ENCODE results near the gene CHGA.

Gene CHGA

DNA sequence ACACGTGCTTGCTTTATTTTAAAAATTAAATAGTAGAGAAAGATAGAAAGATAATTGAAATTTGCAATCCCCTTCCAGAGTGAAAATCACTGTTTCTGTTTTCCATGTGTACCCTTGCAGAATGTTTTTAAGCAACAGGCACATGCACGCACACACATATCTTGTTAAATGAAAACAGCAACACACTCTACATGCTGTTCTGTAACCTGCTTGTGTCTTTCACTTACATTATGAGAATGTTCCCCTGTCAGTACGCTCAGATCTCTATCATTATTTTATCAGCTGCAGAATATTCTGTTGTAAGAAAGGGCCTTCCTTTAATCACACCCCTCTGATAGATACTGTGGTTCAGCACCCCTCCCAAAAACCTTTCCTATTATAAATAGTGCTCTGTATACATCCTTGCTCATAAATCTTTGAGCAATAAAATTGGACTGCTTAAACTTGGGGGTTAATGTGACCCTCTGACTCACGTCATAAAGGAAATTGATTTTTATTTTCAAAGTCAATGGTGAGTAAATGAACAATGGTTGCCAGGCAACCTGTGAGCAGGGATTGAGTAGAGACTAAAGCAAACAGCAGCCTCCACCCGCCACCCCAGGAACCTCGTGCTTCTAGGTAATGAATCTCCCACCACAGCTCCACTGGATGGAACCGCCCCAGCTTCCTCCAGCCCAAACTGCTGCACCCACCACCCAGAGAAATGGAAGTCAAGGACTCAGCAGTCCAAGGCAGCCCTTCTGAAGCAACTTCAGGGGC lies 31.9 kb upstream of the CHGA start:
- Histone ChIP-seq H3K4me3 (ENCODE audit: low read depth, low read length) (no peak overlapping the region), H3K36me3 (replicated peaks) (no peaks in the 10 kb centered on the region), H3K27ac (no peak overlapping the region), H3K27me3 (replicated peaks) (peaks cover 2% of the 10 kb centered on the region)
- no peak for DNase-seq
- in situ Hi-C loops (cut with HindIII; ENCODE audit: low pct_ligation_motif_present, low sequenced_read_pairs): no loop called here
- TF ChIP-seq, protein P1, sequence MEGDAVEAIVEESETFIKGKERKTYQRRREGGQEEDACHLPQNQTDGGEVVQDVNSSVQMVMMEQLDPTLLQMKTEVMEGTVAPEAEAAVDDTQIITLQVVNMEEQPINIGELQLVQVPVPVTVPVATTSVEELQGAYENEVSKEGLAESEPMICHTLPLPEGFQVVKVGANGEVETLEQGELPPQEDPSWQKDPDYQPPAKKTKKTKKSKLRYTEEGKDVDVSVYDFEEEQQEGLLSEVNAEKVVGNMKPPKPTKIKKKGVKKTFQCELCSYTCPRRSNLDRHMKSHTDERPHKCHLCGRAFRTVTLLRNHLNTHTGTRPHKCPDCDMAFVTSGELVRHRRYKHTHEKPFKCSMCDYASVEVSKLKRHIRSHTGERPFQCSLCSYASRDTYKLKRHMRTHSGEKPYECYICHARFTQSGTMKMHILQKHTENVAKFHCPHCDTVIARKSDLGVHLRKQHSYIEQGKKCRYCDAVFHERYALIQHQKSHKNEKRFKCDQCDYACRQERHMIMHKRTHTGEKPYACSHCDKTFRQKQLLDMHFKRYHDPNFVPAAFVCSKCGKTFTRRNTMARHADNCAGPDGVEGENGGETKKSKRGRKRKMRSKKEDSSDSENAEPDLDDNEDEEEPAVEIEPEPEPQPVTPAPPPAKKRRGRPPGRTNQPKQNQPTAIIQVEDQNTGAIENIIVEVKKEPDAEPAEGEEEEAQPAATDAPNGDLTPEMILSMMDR (IDR thresholded peaks at IDR 0.05; ENCODE audit: low read depth, low read length, missing control alignments): no peak

DNA sequence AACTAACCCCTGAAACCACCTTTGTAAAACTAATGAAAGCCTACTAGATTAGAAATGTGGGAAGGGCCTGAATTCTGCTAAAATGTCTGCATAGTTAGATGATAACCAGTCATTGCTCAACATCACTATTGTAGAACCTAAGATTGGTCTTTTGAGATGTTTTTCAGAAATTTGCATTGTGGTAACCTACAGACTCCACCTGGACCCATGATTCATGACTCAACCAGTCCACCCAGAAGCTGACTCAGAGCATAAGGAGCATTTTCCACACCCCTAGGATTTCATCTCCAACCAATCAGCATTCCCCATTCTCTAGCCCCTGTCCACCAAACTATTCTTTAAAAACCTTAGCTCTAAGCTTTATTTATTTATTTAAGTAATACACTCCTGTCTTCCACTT lies 30.4 kb upstream of the CHGA start:
- H3K27me3 ChIP-seq (replicated peaks): no peaks in the 10 kb centered on the region
- TF ChIP-seq, protein P1 (IDR thresholded peaks at IDR 0.05; ENCODE audit: low read depth, low read length, missing control alignments): no peak
- no peaks in the 10 kb centered on the region for H3K36me3 ChIP-seq (replicated peaks)
- no peak overlapping the region for H3K27ac ChIP-seq
- DNase-seq: no peak
- no peak overlapping the region for H3K4me3 ChIP-seq (ENCODE audit: low read depth, low read length)
- in situ Hi-C loops (cut with HindIII; ENCODE audit: low pct_ligation_motif_present, low sequenced_read_pairs): no loop called here

DNA sequence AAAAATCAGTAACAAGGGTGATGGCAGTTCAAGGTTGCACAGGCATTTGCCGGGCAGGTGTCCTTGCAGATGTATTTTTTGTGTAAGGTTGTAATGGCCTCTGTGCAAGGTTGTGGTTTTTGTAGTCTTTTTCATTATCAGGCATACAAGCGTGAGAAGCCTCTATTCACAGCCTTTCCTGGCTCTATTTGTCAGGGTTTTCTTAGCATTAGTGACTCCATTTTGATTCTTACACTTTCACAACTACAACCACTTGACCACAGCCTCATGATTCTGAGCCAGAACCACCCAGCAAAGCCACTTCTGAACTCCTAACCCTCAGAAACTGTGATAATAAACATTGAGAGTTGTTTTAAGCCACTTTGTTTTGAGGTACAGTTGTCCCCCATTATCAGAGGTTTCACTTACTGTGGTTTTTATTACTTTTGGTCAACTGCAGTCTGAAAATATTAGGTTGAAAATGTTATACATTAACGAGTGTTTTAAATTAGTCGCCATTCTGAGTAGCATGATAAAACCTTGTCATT lies 27.5 kb upstream of the CHGA start:
- no peak for DNase-seq
- in situ Hi-C loops (cut with HindIII; ENCODE audit: low pct_ligation_motif_present, low sequenced_read_pairs): no loop called here
- H3K4me3 ChIP-seq (ENCODE audit: low read depth, low read length): no peak overlapping the region
- TF ChIP-seq, protein P1 (IDR thresholded peaks at IDR 0.05; ENCODE audit: low read depth, low read length, missing control alignments): no peak
- H3K36me3 ChIP-seq (replicated peaks): no peaks in the 10 kb centered on the region
- H3K27me3 ChIP-seq (replicated peaks): no peaks in the 10 kb centered on the region
- no peak overlapping the region for H3K27ac ChIP-seq

DNA sequence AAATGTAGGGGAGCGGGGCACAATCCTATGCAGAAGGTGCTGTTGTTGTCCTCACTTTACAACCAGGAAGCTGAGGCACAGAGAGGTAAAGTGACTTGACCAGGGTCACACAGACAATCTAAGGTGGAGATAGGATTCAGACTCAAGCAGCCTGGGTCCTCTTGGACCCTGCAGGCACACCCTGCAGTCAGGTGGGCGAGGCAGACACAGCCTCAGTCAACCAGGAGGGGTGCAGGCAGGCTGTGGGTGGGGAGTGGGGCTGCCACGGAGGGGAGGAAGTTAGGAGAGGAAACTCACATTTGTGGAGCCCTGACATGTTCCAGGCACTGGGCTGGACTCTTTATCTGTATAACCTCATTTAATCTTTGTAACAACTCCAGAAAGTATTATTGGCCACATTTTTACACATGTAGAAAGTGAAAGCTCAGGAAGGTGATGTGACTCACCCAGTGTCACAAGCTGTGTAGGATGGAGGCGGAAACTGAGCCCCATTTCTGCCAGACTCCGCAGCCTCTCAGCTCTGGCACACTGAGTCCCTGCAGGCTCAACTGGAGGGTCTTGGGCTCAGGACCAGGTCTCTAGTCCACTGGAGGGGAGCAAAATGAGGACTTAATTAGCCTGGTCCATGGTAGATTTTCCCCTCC lies 24.9 kb upstream of the CHGA start:
- H3K4me3 ChIP-seq (ENCODE audit: low read depth, low read length): no peak overlapping the region
- in situ Hi-C loops (cut with HindIII; ENCODE audit: low pct_ligation_motif_present, low sequenced_read_pairs): no loop called here
- no peaks in the 10 kb centered on the region for H3K27me3 ChIP-seq (replicated peaks)

DNA sequence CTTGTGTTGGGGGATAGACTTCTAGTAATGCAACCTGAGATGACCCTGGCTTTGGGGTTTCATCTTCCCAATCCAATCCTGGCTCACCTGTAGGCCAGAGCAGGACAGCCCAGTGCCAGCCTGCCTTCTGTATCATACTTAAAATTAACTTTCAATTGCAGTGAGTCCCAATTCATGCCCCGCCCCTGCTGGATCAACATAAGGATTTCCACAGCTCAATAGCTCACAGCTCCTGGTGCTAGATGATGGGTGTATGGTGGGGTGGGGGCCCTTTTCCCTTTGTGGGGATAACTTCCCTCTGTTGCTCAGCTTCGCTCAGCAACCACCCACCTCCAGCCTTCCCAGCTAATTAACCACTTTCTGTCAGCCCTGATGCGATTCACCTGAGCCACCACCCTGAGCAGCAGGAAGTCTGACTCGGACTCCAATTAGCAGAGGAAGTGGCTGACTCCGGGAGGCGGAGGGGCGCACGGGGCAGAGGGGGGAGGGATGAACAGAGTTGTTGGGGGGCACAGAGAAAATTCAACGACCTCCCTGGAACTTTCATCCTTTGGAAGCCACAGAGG lies 24.3 kb upstream of the CHGA start:
- no peaks in the 10 kb centered on the region for H3K27me3 ChIP-seq (replicated peaks)

More for the DNA sequence above, 24.9 kb upstream of the CHGA start:
- no peaks in the 10 kb centered on the region for H3K36me3 ChIP-seq (replicated peaks)
- TF ChIP-seq, protein P1 (IDR thresholded peaks at IDR 0.05; ENCODE audit: low read depth, low read length, missing control alignments): no peak
- DNase-seq: no peak
- H3K27ac ChIP-seq: no peak overlapping the region

More for the DNA sequence above, 24.3 kb upstream of the CHGA start:
- Histone ChIP-seq H3K4me3 (ENCODE audit: low read depth, low read length) (no peak overlapping the region), H3K27ac (no peak overlapping the region), H3K36me3 (replicated peaks) (no peaks in the 10 kb centered on the region)
- in situ Hi-C loops (cut with HindIII; ENCODE audit: low pct_ligation_motif_present, low sequenced_read_pairs): no loop called here
- no peak for DNase-seq
- TF ChIP-seq, protein P1 (IDR thresholded peaks at IDR 0.05; ENCODE audit: low read depth, low read length, missing control alignments): no peak

All from brain microvascular endothelial cell (primary cell).